A375 (cell line): ENCODE results near the gene CLCN7. TPM values are rescaled to one million over a fixed set of nuclear protein-coding genes. Genes with fewer than 3 reads are reported as not detected.

Experiments
- total RNA-seq: library from RNA; depleted of rRNA; stranded (reverse); fragments of >200 nt; shearing (Covaris generic); gene quantifications from 2 replicates; pipeline ENCODE4 v1.2.3, GENCODE V29; 2014; rRNA removed

The CLCN7 gene, protein sequence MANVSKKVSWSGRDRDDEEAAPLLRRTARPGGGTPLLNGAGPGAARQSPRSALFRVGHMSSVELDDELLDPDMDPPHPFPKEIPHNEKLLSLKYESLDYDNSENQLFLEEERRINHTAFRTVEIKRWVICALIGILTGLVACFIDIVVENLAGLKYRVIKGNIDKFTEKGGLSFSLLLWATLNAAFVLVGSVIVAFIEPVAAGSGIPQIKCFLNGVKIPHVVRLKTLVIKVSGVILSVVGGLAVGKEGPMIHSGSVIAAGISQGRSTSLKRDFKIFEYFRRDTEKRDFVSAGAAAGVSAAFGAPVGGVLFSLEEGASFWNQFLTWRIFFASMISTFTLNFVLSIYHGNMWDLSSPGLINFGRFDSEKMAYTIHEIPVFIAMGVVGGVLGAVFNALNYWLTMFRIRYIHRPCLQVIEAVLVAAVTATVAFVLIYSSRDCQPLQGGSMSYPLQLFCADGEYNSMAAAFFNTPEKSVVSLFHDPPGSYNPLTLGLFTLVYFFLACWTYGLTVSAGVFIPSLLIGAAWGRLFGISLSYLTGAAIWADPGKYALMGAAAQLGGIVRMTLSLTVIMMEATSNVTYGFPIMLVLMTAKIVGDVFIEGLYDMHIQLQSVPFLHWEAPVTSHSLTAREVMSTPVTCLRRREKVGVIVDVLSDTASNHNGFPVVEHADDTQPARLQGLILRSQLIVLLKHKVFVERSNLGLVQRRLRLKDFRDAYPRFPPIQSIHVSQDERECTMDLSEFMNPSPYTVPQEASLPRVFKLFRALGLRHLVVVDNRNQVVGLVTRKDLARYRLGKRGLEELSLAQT
- 103 and 114 TPM in 2 replicates for total RNA-seq

DNA sequence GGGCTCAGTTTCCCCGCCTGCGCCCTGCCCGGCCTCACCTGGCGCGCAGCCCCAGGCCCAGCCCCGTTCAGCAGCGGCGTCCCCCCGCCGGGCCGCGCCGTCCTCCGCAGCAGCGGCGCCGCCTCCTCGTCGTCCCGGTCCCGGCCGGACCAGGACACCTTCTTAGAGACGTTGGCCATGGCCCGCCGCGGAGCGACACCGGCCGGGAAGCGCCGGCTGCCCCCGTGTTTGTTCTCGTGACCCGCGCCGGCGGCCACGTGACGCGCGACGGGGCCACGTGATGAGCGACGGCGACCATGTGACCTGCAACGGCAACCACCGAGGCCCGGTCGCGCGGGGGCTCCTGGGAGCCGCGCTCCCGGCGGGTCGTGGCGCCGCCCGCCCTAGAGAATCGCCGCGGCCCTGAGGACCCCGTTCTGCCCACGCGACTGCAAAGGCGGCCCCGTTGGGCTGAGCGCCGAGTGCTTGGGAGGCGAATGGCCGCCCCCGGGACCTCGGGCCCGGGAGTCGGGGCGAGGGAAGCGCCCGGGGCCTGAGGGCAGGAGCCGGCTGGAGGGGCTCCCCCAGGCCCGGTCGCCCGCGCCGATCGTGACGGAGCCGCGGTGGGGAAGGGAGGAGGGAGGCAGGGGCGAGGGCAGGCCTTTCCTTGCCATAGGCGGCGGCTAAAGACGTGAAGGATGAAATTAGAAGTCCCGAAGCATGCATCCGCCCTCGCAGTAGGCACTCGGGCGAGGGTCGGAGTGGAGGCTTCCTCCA is at the start of gene CLCN7:
TSS of gene CLCN7 (minus strand) at position 233 of the 756 bp plus-strand sequence. CDS start at position 179, 54 bp downstream.

DNA sequence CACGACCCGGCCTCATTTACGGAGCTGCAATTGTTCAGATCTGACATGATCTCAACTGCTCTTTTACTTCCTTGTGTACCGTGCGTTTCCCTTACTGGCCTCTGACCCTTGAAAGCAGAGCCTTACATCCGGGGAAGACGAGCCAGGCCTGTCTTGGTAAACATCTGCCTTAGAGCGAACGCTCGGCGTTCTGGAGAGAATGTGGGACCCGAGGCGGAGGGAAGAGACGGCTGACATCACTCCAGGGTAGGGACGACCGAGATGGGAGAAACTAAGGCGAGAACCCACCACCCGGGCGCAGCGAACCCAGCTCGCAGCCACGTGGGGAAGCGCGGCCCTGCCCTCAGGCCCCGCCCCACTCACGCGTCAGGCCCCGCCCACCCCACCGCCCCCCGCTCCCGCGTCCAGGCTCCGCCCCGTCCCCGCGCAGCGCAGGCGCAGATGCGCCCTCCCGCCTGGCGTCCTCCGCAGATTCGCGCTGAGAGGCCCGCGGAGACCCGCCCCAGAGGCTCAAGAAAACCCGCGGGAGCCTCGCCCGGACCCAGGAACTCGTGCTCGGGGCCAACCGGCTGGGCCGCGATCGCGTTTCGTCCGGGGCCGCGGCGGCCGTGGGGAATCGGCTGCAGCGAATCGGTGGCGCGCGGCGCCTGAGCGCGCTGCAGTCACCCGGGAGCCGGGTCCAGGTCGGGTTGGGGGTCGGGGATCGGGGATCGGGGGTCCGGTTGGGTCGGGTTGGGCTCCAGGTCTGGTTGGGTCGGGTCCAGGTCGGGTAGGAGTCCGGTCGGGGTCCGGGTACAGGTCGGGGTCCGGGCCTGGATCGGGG is 18.3 kb upstream of the CLCN7 start, which contains the start of gene TELO2:
TSS of gene TELO2 (plus strand) at position 438 of the 823 bp plus-strand sequence. CDS start 922 bp downstream, outside the sequence.

DNA sequence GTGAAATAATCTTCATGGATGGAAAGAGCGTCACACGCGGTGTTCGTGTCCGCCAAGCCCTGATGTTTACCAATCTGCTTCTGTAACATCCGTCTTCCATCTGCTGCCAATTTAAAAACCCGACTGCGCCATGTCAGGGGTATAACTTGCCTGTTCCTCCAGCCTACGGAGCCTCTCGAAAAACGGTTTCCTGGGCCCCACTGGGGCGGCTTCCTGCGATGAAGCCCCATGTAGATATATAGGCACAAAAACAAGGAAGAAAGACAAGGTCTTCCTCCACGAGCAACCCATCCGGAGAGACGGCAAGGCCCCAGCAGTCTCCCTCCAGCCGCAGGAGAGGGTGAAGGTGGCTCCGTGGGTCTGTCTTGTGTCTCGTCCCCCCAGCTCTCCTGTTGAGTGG is 13.8 kb upstream of the CLCN7 start, which contains the start of gene PTX4:
TSS of gene PTX4 (minus strand) at position 326 of the 400 bp plus-strand sequence. CDS start at position 291, 35 bp downstream.

DNA sequence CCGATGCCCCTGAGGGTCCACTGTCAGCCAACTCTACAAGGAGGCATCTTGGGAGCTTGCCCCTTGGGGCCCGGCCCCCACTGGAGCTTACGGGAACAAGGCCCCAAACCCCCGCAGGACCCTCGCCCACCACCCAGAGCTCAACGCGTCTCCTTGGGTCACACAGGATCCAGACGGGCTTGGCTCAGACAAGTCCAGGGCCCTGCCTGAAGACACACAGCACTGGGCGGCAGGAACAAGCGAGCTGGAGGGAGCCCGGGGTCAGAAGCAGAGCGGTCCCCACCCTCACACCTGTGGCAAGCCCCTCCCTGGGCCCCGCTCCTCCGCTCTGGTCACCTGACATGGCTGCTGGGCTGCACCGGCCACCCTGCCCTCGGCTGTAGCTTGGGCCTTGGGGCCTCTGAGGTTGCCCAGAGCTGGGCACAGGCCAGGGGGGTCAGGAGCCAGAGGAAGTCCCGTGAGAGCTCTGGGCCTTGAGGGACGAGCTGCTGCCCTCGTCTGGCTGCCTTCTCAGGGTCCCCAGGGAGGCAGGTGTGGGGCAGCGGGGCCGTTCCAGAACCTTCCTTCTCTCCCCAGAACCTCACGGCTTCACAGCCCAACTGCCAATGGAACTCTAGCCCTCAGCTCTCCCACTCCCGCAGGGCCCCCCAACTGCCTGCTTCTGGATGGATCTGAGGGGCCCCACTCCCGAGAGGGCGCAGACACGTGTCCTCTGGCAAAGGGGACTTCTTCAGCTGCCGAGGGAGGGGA is 30.7 kb downstream of the CLCN7 start, which contains the start of gene CCDC154:
TSS of gene CCDC154 (minus strand) at position 577 of the 750 bp plus-strand sequence. CDS start at position 343, 234 bp downstream.

DNA sequence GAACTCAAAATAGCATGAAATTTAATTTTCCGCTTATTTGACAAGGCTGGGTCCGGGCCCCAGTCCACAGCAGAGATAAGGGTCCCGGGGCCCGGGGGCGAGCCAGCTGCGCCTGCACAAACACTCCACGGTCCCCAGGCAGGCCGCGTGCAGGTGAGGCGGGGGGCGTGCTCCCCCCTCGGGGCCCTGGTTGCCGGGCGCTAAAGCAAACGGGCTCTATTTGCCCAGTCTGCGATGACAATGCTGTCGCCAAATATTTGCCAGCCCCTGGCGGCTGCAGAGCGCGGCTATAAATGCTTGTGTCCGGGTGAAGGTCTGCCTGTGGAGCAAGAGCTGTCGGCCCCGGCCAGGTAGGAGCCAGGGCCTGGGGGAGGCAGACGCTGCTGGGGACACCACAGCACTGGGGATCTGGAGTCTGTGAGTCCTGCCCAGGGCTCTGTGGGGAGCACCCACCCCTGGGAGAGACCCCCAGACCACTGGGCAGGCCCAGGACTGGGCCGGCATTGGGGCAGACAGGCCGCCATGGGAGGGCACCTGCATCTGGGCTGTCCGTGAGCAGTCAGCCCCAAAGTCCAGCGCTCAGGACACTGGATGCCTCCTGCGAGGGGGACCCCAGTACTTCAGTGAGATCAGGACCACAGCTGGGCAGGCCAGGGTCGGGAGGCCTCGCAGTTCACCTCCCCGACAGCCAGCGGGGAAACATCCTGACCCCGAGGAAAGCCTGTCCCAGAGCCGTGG is 43.9 kb downstream of the CLCN7 start, which contains the start of gene PERCC1:
TSS of gene PERCC1 (plus strand) at position 320 of the 738 bp plus-strand sequence. CDS start 1,516 bp downstream, outside the sequence.

DNA sequence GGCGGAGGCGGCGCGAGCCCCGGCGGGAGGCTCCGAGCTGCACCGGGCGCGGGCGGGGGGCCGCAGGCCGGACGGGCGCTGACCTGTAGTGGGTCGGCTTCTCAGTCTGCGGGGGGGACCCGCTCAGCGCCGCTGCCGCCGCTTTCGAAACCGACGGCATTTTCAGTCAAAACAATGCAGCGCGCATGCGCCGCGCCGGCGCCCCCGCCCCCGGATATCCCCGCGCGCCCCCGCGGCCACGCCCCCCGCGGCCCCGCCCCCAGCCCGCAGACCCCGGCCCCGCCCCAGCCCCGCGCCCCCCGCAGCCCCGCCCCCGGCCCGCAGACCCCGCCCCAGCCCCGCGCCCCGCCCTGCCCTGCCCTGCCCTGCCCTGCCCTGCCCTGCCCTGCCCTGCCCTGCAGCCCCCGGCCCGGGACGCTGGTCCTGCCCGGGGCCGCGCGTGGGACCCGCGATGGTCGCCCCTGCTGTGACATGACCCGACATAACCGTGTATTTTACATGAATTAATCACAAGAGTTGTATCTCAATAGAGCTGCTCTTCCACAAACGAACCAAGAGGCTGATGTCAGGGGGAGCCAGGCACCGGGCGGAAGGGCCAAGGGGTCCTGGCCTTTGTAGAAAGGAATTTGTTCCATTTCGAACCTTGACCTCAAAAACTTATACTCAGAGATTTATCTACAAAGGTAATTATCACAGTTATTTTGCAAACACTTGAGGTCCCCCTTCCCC is 60.1 kb downstream of the CLCN7 start, which contains the start of gene UNKL:
TSS of gene UNKL (minus strand) at position 173 of the 729 bp plus-strand sequence. CDS start at position 160, 13 bp downstream.

Other genes with a start within 250 kb of the CLCN7 start
- gene TPSG1, start 249.8 kb downstream of the CLCN7 start, total RNA-seq: not detected in 2 replicates
- gene TPSB2, start 244.8 kb downstream of the CLCN7 start, total RNA-seq: not detected in 2 replicates
- gene TPSAB1, start 234.3 kb downstream of the CLCN7 start, total RNA-seq: not detected in 2 replicates
- gene TPSD1, start 219.0 kb downstream of the CLCN7 start, total RNA-seq: not detected in 2 replicates
- gene UBE2I, start 165.4 kb downstream of the CLCN7 start, total RNA-seq: 87.7 and 92.0 TPM in 2 replicates
- 2.0 and 2.3 TPM in 2 replicates for gene BAIAP3, start 141.4 kb downstream of the CLCN7 start, total RNA-seq
- 118 and 121 TPM in 2 replicates for gene TSR3, start 123.2 kb downstream of the CLCN7 start, total RNA-seq
- 44.4 and 45.1 TPM in 2 replicates for gene GNPTG, start 123.1 kb downstream of the CLCN7 start, total RNA-seq
- gene UNKL, start 60.3 kb downstream of the CLCN7 start, total RNA-seq: 12.9 and 19.0 TPM in 2 replicates
- 59.5 and 73.9 TPM in 2 replicates for gene UQCC4, start 54.3 kb downstream of the CLCN7 start, total RNA-seq
- not detected in 2 replicates for gene PERCC1, start 44.0 kb downstream of the CLCN7 start, total RNA-seq
- 2.1 TPM in 1 of 2 replicates, not detected in the other for gene CCDC154, start 30.5 kb downstream of the CLCN7 start, total RNA-seq
- not detected in 2 replicates for gene PTX4, start 13.9 kb upstream of the CLCN7 start, total RNA-seq
- 24.5 and 42.0 TPM in 2 replicates for gene TELO2, start 18.3 kb upstream of the CLCN7 start, total RNA-seq
- not detected in 2 replicates for gene TMEM204, start 58.6 kb upstream of the CLCN7 start, total RNA-seq
- gene IFT140, start 137.0 kb upstream of the CLCN7 start, total RNA-seq: 19.3 and 21.7 TPM in 2 replicates
- 9.0 and 9.2 TPM in 2 replicates for gene CRAMP1, start 137.3 kb upstream of the CLCN7 start, total RNA-seq
- gene JPT2, start 203.3 kb upstream of the CLCN7 start, total RNA-seq: 71.8 and 72.4 TPM in 2 replicates
- 74.2 and 79.0 TPM in 2 replicates for gene MAPK8IP3, start 231.2 kb upstream of the CLCN7 start, total RNA-seq